Liver (tissue), 2 donors: ENCODE data around the gene AJUBA.

Source experiments
- CTCF ChIP-seq: fragments of 150-350 bp; IDR thresholded peaks from 2 replicates; pipeline ENCODE4 v1.5.1; 2017; ENCODE audit warnings: improper control_type of control experiment, low read depth, low read length; ENCODE audit not compliant: missing input control
- MAX ChIP-seq: IDR thresholded peaks from 2 replicates; pipeline ENCODE4 v1.6.1; 2016; ENCODE audit warnings: antibody characterized with exemption
- YY1 ChIP-seq: IDR thresholded peaks from 2 replicates; pipeline ENCODE4 v1.6.1; 2016; ENCODE audit warnings: antibody characterized with exemption, mild to moderate bottlenecking
- ZBTB33 ChIP-seq: IDR thresholded peaks from 2 replicates; pipeline ENCODE4 v1.6.1; 2016; ENCODE audit warnings: antibody characterized with exemption
- donor health status: healthy.

- TF ChIP-seq CTCF, result no peak
- TF ChIP-seq ZBTB33, result no peak
- no peak for TF ChIP-seq YY1
- TF ChIP-seq MAX, result no peak
These were observed 3.6 kb upstream of the AJUBA start for GRCh38 chr14:22985894-22986507.
